HG03571 (cell line): ENCODE measurements around the gene AKR1B15.

Experiments used
- ATAC-seq: cut with Tn5 transposase; IDR thresholded peaks from one replicate; pipeline ENCODE4 v1.9.1; 2021; ENCODE audit not compliant: unreplicated experiment

AKR1B15 gene

DNA sequence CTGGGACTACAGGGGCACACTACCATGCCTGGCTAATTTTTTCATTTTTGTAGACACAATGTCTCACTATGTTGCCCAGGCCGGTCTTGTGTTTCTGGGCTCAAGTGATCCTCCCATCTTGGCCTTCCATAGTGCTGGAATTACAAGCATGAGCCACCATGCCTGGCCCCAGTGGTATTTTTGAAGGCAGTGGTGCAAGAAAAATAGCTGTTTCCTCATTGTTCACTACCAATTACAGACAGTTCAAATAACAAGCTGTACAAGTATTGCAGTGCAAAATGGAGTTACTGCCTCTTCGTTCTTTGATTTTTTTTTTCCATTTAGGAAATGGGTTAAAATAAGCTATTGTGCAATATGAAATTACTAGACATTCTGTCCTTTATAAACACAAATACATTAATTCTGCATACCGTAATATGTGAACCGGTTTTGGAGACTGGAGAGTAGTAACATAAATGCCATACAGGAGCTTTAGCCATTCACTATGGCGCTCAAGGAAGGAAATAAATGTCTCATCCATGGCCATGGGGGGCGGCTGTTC is 62.8 kb downstream of the AKR1B15 start:
- no peak for ATAC-seq

DNA sequence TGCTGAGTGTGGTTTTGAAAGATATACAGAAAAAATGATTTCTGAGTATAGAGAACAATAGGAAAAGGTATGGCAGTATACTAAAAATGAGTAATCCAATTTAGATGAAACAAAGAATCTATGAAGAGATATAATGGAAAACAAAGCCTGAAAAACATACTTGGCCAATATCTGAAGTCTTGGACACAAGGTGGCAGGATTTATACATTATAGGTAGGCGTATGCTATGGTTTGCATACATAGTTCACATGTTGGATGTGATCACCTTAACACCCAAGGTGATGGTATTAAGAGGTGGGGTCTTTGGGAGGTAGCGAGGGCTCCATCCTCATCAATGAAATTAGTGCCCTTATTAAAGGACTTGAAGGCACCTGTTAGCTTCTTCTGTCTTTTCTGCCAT is 63.3 kb downstream of the AKR1B15 start:
- no peak for ATAC-seq

DNA sequence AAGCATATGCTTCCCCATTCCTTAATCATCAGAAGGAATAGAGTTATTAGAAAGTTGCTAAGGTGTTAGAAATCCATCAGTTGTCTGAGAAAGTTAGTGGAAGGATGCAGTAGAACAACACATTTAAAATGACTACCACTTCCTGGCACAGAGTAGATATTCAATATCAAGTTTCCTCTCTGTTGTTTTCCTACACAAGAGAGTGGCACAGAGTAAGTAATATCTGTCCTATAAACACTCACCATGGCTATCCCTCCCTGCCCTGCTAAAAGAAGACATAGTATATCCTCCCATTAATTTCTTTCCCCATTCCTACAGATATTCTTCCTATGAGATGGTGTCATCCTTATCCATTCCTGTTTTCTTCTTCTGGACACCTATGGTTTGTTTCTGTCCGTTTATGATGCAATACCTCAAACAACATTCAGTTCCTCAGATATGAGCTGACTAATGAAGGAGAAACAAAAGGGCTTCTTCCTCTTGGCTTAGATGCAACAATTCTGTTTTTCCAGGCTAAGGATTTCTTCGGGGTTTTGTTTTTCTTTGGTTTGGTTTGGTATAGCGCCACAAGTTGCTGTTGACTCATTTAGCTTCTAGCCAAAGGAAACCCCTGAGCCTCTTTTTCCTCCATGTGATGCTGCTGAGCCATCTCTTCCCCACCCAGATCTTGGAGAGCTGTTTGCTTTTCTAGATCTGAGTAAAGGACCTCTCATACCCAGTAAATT is 64.9 kb downstream of the AKR1B15 start:
- no peak for ATAC-seq

DNA sequence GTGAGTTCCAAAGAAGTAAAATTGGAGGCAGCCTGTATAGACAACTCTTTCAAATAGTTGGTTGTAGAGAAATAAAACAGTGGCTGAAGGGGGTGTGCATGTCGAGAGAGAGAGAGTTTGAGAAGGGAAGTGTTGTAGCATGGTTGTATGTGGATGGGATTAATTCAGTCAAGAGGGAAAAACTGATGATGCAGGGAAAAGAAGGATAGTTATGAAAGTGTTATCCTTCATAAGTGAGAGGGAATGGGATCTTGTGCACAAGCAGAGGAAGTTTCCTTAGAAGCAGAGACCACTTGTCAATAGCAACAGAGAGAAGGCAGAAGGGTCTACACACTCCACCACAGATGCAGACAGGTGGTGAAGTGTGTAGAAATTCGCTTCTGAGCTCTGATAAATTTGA is 67.7 kb downstream of the AKR1B15 start:
- no peak for ATAC-seq

DNA sequence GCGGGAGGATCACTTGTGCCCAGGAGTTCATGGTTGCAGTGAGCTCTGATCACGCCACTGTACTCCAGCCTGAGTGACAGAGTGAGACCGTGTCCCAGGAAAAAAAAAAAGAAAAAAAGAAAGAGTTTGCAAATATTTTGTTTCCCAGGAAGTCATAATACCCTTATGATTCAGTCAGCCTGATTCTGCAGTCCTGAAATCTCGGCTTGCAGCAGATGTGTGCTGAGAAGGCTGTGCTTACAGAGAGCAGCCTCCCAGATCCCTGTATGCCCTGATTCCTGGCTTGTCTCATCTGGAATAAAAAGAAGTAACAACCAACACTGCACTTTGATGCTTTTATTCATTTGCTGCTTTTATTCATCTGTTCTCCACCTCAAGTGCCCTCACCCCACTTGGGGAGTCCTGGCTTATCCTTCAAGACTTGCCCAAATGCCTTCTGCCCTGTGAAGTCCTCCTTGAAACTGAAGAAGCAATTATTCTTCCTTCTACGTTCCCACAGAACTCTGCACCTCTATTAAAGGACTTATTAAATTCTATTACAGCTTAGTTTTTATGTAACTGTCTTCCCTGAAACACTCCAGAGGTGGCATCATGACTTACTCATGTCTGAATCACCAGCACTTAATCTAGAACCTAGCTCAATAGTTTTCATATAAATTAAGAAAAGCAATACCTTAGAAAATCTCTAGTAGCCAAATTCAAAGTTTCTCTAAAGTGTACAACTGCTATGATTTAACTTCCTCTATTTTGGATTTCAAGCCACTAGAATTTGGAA is 70.0 kb downstream of the AKR1B15 start:
- no peak for ATAC-seq

DNA sequence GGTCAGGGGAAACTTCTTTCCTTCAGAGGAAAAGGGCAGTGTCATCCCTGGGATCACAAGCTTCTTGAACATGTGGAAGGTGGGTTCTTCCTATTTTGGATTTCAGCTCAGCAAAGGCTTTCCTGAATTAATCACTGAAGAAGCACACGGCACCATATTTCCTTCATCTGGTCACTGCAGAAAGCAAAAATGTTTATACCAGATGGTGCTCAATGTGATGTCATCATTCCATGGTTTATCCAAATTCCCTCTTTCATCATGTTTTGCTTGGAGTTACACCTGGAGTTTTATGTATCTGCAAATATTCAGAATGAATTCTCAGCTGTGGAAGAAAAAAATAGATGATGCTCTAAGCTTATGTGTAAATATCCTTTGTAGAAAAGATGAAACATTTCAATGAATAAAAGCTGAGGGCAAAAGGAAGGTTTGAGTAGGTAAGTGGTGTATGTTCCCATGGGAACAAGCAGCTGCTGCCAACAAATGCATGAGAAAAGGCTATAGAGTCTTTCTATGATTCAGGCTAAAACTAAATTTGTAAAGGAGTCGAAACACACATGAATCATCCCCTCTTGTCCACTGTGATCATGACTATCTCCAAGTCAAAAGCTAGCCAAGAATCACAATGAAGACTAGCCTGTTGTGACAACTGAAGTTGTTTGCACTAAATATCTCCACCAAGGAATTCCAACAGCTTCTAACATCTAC is 70.9 kb downstream of the AKR1B15 start:
- no peak for ATAC-seq

DNA sequence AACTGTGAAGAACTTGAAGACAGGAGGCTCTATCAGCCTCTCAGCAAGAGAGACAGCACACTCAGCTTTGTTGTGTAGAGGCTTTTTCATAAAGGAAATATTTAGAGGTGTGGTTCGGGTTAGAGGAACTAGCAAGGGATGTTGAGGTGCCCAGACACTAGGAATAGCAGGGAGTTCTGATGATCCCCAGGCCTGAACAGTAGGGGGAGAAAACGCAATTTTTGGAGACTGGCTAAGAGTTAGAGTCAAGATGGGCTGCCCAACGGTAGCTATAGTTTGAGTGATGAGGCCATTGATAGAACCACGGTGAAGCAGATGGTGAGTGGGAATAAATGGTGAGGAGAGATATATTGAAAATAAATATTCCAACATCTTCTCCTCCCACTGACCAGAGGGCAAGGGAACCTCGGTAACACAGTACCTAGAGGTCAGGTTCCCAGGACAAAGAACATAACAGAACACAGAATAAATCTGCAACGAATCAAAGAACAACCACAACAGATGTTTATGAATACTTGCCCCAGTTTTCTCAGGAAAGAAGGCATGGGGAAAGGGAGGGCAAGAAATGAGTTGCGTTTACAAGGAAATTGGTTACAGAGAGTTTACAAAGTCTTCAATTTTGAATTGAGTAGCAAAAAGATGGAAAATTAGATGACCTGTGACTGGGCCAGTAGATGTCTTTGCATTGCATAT is 73.5 kb downstream of the AKR1B15 start:
- ATAC-seq, result no peak

DNA sequence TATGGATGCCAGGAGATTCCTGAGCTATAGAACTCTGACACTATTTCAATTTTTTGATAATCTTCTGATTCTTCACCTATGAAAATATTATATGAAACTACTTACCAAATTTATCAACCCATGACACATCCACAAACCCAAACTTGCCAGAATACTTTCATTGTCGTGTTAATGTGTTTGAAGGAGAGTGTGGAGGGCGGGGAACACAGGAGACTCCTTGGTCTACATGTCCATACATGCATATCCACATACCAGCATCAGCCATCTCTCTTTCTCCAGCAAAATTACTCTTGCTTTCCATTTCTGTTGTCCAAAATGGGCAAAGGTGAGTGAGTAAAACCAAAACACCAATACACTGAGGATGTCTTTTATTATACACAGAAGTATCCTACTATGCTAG is 74.3 kb downstream of the AKR1B15 start:
- ATAC-seq, result no peak

DNA sequence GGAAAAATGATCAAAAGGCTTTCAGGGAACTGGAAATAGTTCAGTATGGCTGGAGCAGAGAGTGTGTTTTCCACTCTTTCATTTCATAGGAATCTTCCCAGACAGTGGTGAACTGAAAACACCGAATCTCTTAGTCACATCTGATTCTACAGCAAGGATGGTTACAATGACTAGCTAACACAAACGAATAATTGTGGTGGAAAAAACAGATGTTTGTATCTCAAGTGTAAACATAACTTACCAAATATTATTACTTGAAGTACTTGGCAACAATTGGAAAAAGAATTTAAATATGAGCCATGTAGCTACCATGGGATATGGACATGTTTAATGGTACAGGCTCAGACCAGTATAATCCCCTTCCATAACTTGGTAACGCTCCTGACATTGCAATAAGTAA is 76.6 kb downstream of the AKR1B15 start:
- ATAC-seq, result no peak

DNA sequence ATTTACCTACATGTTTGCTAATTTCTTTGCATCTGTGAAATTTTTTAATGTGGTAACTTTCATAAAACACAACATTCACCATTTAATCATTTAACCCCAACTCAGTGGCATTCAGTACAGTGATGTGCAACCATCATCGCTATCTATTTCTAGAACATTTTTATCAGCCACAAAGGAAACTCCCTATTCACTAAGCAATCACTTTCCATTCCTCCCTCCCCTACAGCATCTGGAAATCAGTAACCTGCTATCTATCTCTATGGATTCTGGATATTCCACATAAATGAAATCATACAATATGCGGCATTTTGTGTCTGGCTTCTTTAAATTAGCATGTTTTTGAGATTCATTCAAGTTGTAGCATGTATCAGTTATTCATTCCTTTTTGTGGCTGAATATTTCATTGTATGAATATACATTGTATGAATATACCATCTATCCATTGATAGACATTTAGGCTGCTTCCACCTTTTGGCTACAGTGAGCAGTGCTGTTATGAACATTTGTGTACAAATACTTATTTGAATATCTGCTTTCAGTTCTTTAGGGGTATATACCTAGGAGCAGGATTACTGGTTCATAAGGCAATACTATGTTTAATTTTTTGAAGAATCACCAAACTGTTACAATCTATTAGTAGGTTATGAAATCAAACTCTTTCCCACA is 78.3 kb downstream of the AKR1B15 start:
- no peak for ATAC-seq

DNA sequence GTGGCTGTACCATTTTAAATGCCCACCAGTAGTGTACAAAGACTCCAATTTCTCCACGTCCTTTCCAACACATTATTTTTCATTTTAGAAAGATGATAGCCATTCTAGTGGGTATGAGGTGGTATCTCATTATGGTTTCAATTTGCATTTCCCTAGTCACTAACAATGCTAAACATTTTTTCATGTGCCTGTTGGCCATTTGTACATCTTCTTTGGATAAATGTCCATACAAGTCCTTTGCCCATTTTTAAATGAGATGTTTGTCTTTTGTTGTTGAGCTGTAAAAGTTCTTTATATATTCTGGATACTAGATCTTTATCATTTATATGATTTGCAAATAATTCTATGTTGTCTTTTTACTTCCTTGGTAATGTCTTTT is 78.9 kb downstream of the AKR1B15 start:
- no peak for ATAC-seq

DNA sequence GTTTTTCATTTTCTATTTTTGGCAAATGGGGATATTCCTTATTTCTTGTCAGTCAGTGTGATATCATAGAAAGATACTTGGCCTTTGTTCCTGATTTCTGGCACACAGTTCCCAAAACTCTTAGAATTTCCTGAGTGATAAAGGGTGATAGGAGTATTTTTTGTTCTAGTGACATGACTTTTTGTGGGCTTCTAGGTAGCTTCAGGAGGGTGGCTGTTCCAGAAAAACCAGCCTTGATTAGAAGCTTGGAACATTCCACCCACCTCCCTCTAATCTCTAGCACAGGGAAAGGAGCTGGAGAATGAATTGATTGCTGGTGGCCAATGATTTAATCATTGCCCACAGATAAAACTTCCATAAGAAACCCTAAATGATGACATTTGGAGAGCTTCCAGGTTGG is 80.5 kb downstream of the AKR1B15 start:
- ATAC-seq, result no peak
